Mesothelial cell of epicardium (in vitro differentiated cells): ENCODE data around the gene PAFAH2. TPM values are rescaled to one million over a fixed set of nuclear protein-coding genes. Genes with fewer than 3 reads are reported as not detected.

Experiments
- DNase-seq, 2 experiments: peaks; one replicate each; pipeline ENCODE4 v3.0.0; 2021; ENCODE audit warnings: low spot score in 2 of 2; ENCODE audit not compliant: unreplicated experiment in 2 of 2
- H3K27ac Mint-ChIP-seq: 2 replicates; pipeline ENCODE4 v1.8.0; 2021; ENCODE audit warnings: mixed read lengths
- H3K27me3 Mint-ChIP-seq: 2 replicates; pipeline ENCODE4 v1.8.0; 2021; ENCODE audit warnings: low read depth, mixed read lengths
- H3K36me3 Mint-ChIP-seq: 2 replicates; pipeline ENCODE4 v1.8.0; 2021; ENCODE audit warnings: mixed read lengths
- H3K4me1 Mint-ChIP-seq: 2 replicates; pipeline ENCODE4 v1.8.0; 2021; ENCODE audit warnings: mixed read lengths
- H3K4me3 Mint-ChIP-seq: 2 replicates; pipeline ENCODE4 v1.8.0; 2021; ENCODE audit warnings: mild to moderate bottlenecking, moderate library complexity, mixed read lengths
- H3K9me3 Mint-ChIP-seq: 2 replicates; pipeline ENCODE4 v1.8.0; 2021; ENCODE audit warnings: mixed read lengths
- CTCF ChIP-seq: fragments of 200-600 bp; sonication (generic); IDR thresholded peaks from one replicate; pipeline ENCODE4 v1.5.0; 2021; ENCODE audit warnings: antibody characterized with exemption; ENCODE audit not compliant: unreplicated experiment
- total RNA-seq: library from RNA; stranded (reverse); gene quantifications from 3 replicates; pipeline ENCODE4 v1.2.1, GENCODE V29; 2021

PAFAH2 gene
- total RNA-seq, 1 donor from 2014 or later, result 9.1 TPM

- no peak for TF ChIP-seq CTCF
- H3K36me3 Mint-ChIP-seq, result no peaks in the 10 kb centered on the region
- no peak for DNase-seq
- H3K4me1 Mint-ChIP-seq, result peaks cover 11% of the 10 kb centered on the region
- peak overlapping the region; percentile 84 for H3K27ac Mint-ChIP-seq
- H3K9me3 Mint-ChIP-seq, result no peaks in the 10 kb centered on the region
- H3K4me3 Mint-ChIP-seq, result no peak overlapping the region
- H3K27me3 Mint-ChIP-seq, result no peaks in the 10 kb centered on the region
These were observed 83.5 kb downstream of the PAFAH2 start for GRCh38 chr1:25914074-25914995.

GRCh38 chr1:25913206-25913605 lies 84.7 kb downstream of the PAFAH2 start:
- H3K27me3 Mint-ChIP-seq, result no peaks in the 10 kb centered on the region
- H3K4me3 Mint-ChIP-seq, result no peak overlapping the region
- no peak overlapping the region for H3K27ac Mint-ChIP-seq
- no peak for DNase-seq
- no peaks in the 10 kb centered on the region for H3K36me3 Mint-ChIP-seq
- TF ChIP-seq CTCF, result no peak
- H3K9me3 Mint-ChIP-seq, result no peaks in the 10 kb centered on the region
- peaks cover 14% of the 10 kb centered on the region for H3K4me1 Mint-ChIP-seq

- Mint-ChIP-seq H3K36me3 (no peaks in the 10 kb centered on the region), H3K4me1 (peaks cover 20% of the 10 kb centered on the region), H3K4me3 (no peak overlapping the region), H3K9me3 (no peaks in the 10 kb centered on the region), H3K27me3 (no peaks in the 10 kb centered on the region), H3K27ac (no peak overlapping the region)
- no peak for TF ChIP-seq CTCF
- no peak for DNase-seq
These were observed 85.6 kb downstream of the PAFAH2 start for GRCh38 chr1:25912076-25912831.

- no peaks in the 10 kb centered on the region for H3K27me3 Mint-ChIP-seq
- peaks cover 25% of the 10 kb centered on the region for H3K4me1 Mint-ChIP-seq
- H3K27ac Mint-ChIP-seq, result no peak overlapping the region
- H3K9me3 Mint-ChIP-seq, result no peaks in the 10 kb centered on the region
- DNase-seq, result no peak
- no peaks in the 10 kb centered on the region for H3K36me3 Mint-ChIP-seq
- H3K4me3 Mint-ChIP-seq, result no peak overlapping the region
- TF ChIP-seq CTCF, result no peak
These were observed 86.7 kb downstream of the PAFAH2 start for GRCh38 chr1:25911162-25911561.

Other genes starting within 250 kb of the PAFAH2 start
- gene SELENON, start 197.9 kb downstream of the PAFAH2 start, total RNA-seq, result 71.6 to 74.1 TPM (median 72.8 TPM) in 3 replicates
- 74.3 to 76.6 TPM (median 74.7 TPM) in 3 replicates for gene MTFR1L, start 178.1 kb downstream of the PAFAH2 start, total RNA-seq
- 2.4 to 2.8 TPM (median 2.7 TPM) in 3 replicates for gene AUNIP, start 138.6 kb downstream of the PAFAH2 start, total RNA-seq
- 24.0 to 26.8 TPM (median 24.0 TPM) in 3 replicates for gene PAQR7, start 122.4 kb downstream of the PAFAH2 start, total RNA-seq
- 464 to 480 TPM (median 472 TPM) in 3 replicates for gene STMN1, start 91.6 kb downstream of the PAFAH2 start, total RNA-seq
- gene EXTL1, start 23.7 kb upstream of the PAFAH2 start, total RNA-seq, result 6.9 to 8.2 TPM (median 7.1 TPM) in 3 replicates
- 9.2 to 10.7 TPM (median 10.3 TPM) in 3 replicates for gene SLC30A2, start 48.1 kb upstream of the PAFAH2 start, total RNA-seq
- 1.4 to 1.9 TPM (median 1.7 TPM) in 3 replicates for gene TRIM63, start 69.6 kb upstream of the PAFAH2 start, total RNA-seq
- 18.3 to 19.4 TPM (median 19.1 TPM) in 3 replicates for gene PDIK1L, start 113.8 kb upstream of the PAFAH2 start, total RNA-seq
- 0.58 to 0.84 TPM (median 0.69 TPM) in 3 replicates for gene FAM110D, start 161.0 kb upstream of the PAFAH2 start, total RNA-seq
- not detected in 3 replicates for gene C1orf232, start 170.9 kb upstream of the PAFAH2 start, total RNA-seq
- 27.1 to 28.7 TPM (median 28.6 TPM) in 3 replicates for gene ZNF593, start 171.8 kb upstream of the PAFAH2 start, total RNA-seq
- not detected in 3 replicates for gene ZNF593OS, start 173.8 kb upstream of the PAFAH2 start, total RNA-seq
- 50.2 to 53.9 TPM (median 52.2 TPM) in 3 replicates for gene CNKSR1, start 179.4 kb upstream of the PAFAH2 start, total RNA-seq
- gene CATSPER4, start 192.5 kb upstream of the PAFAH2 start, total RNA-seq, result 0.27 to 0.38 TPM (median 0.29 TPM) in 3 replicates
- gene CEP85, start 236.1 kb upstream of the PAFAH2 start, total RNA-seq, result 18.2 to 22.7 TPM (median 20.3 TPM) in 3 replicates